Endodermal cell (in vitro differentiated cells): ENCODE measurements around the gene C11orf52. TPM values are rescaled to one million over a fixed set of nuclear protein-coding genes. Genes with fewer than 3 reads are reported as not detected.
A peak's percentile ranks its signal among the peaks of the same experiment; 100 is the strongest.

Source experiments
- DNase-seq: peaks from one replicate; pipeline ENCODE4 v3.0.0-alpha.2; 2017
- H3K27ac ChIP-seq: 2 replicates; pipeline ENCODE4 v1.5.1; 2013; ENCODE audit warnings: mild to moderate bottlenecking, low read depth, low read length, moderate library complexity
- H3K27me3 ChIP-seq: 2 replicates; pipeline ENCODE4 v1.6.1; 2013; ENCODE audit warnings: mild to moderate bottlenecking, low read length, moderate library complexity; ENCODE audit not compliant: insufficient read depth, control insufficient read depth, poor library complexity, severe bottlenecking
- H3K36me3 ChIP-seq: 2 replicates; pipeline ENCODE4 v1.7.0; 2013; ENCODE audit warnings: mild to moderate bottlenecking, low read length, moderate library complexity; ENCODE audit not compliant: control insufficient read depth, insufficient read depth
- H3K4me1 ChIP-seq: one replicate; pipeline ENCODE4 v1.7.0; 2013; ENCODE audit warnings: low read length; ENCODE audit not compliant: control insufficient read depth, insufficient read depth
- H3K4me3 ChIP-seq: 2 replicates; pipeline ENCODE4 v1.5.1; 2013; ENCODE audit warnings: mild to moderate bottlenecking, low read length, moderate library complexity
- H3K9ac ChIP-seq: 2 replicates; pipeline ENCODE4 v1.6.1; 2013; ENCODE audit warnings: mild to moderate bottlenecking, low read length, moderate library complexity; ENCODE audit not compliant: poor library complexity, severe bottlenecking; ENCODE audit errors: extremely low read depth
- H3K9me3 ChIP-seq: 2 replicates; pipeline ENCODE4 v1.6.1; 2013; ENCODE audit warnings: mild to moderate bottlenecking, low read length, moderate library complexity; ENCODE audit not compliant: control insufficient read depth
- H3K27ac Mint-ChIP-seq: 2 replicates; pipeline ENCODE4 v1.8.0; 2020; ENCODE audit warnings: mixed read lengths
- H3K27me3 Mint-ChIP-seq: 2 replicates; pipeline ENCODE4 v1.8.0; 2021; ENCODE audit warnings: mild to moderate bottlenecking, mixed read lengths; ENCODE audit not compliant: insufficient read depth
- H3K36me3 Mint-ChIP-seq: 2 replicates; pipeline ENCODE4 v1.8.0; 2020; ENCODE audit warnings: low read depth, mixed read lengths
- H3K4me1 Mint-ChIP-seq: 2 replicates; pipeline ENCODE4 v1.8.0; 2020; ENCODE audit warnings: mixed read lengths
- H3K4me3 Mint-ChIP-seq: 2 replicates; pipeline ENCODE4 v1.8.0; 2020; ENCODE audit warnings: mild to moderate bottlenecking, moderate library complexity, mixed read lengths
- H3K9me3 Mint-ChIP-seq: 2 replicates; pipeline ENCODE4 v1.8.0; 2020; ENCODE audit warnings: mild to moderate bottlenecking, mixed read lengths
- CTCF ChIP-seq: fragments of 200-600 bp; sonication (generic); conservative IDR thresholded peaks from 2 replicates; pipeline ENCODE4 v1.5.0; 2021; ENCODE audit warnings: antibody characterized with exemption, mild to moderate bottlenecking
- WGBS, 2 experiments: methylation state at CpG; one replicate each; pipeline versions ENCODE4 v1.1.5 to v1.1.7; 2013; ENCODE audit warnings: missing lambda C conversion rate in 2 of 2, mixed read lengths in 1 of 2; ENCODE audit not compliant: insufficient coverage in 1 of 2, insufficient read length in 1 of 2; 5-methylcytosine and 5-hydroxymethylcytosine counted together
- long read RNA-seq, 4 experiments: library from polyadenylated mRNA in 2 of 4; library from RNA in 1 of 4; library from capped mRNA in 1 of 4; stranded (forward) in 3 of 4; unstranded in 1 of 4; transcript quantifications; one replicate each; pipeline ENCODE4 v2.0.0, GENCODE V29; 2020 to 2021; ENCODE audit warnings: inconsistent platforms in 1 of 4
- polyA plus RNA-seq, 2 experiments: library from polyadenylated mRNA; stranded (reverse); fragments of 50-300 nt; gene quantifications; one replicate each; pipeline ENCODE4 v1.2.3, GENCODE V29; 2013
- total RNA-seq, 2 donors: library from RNA; stranded (reverse); fragmentation: NEBNext Ultra II Directional in 1 of 2; extraction: Animal tissue kit (Norgen Biotek cat#: 25700) in 1 of 2; gene quantifications; 2 replicates in 1 of 2; 3 replicates in 1 of 2; pipeline ENCODE4 v1.2.1, GENCODE V29; 2021

Gene C11orf52
- 1 to 10 TPM; 2.6 to 3.8 TPM for total RNA-seq
- 0.28 TPM for polyA plus RNA-seq (2013, experiment 1 of 2)
- polyA plus RNA-seq (2013, experiment 2 of 2), result 0.66 TPM
- long read RNA-seq, experiment 1, partial matches to known transcripts, result 1 of 3 reads
- long read RNA-seq, experiment 1, other reads (novel, unspliced or antisense), result 0 of 3 reads
- long read RNA-seq, experiment 2, partial matches to known transcripts, result 0 of 3 reads
- long read RNA-seq, experiment 2, other reads (novel, unspliced or antisense), result 0 of 3 reads
- long read RNA-seq, experiment 3, transcript C11orf52-201 (4 exons, 1,141 nt), result major isoform, 6 of 6 reads
- long read RNA-seq, experiment 3, partial matches to known transcripts, result 0 of 6 reads
- long read RNA-seq, experiment 3, other reads (novel, unspliced or antisense), result 0 of 6 reads
- long read RNA-seq, experiment 4, transcript C11orf52-201 (4 exons, 1,141 nt), result major isoform, 6 of 6 reads
- long read RNA-seq, experiment 4, partial matches to known transcripts, result 0 of 6 reads
- long read RNA-seq, experiment 4, other reads (novel, unspliced or antisense), result 0 of 6 reads

- peak; percentile 57 for TF ChIP-seq CTCF
- H3K9me3 ChIP-seq, result no peaks in the 10 kb centered on the region
- no peaks in the 10 kb centered on the region for H3K4me1 ChIP-seq
- H3K27me3 ChIP-seq, result no peaks in the 10 kb centered on the region
- peak within 1 kb of the TSS; percentile 53 for H3K4me3 Mint-ChIP-seq
- 63 to 68% methylated on average over 16 to 19 of the region's 19 CpGs for WGBS, 2 experiments
- H3K9me3 Mint-ChIP-seq, result no peaks in the 10 kb centered on the region
- H3K36me3 ChIP-seq, result no peaks in the 10 kb centered on the region
- H3K27ac Mint-ChIP-seq, result peak within 1 kb of the TSS; percentile 89
- peaks cover 4% of the 10 kb centered on the region for H3K27me3 Mint-ChIP-seq
- H3K4me3 ChIP-seq, result no peak within 1 kb of the TSS
- H3K4me1 Mint-ChIP-seq, result peaks cover 18% of the 10 kb centered on the region
- H3K27ac ChIP-seq, result no peak within 1 kb of the TSS
- H3K36me3 Mint-ChIP-seq, result no peaks in the 10 kb centered on the region
- DNase-seq, result peak; percentile 92
- H3K9ac ChIP-seq, result no peak within 1 kb of the TSS
Measured at GRCh38 chr11:111918390-111919256, at the start of gene C11orf52. C11orf52 (plus strand) TSS chr11:111918913; CDS start chr11:111918973, 60 bp downstream.

- peaks cover 28% of the 10 kb centered on the region for H3K36me3 Mint-ChIP-seq
- no peaks in the 10 kb centered on the region for H3K4me1 ChIP-seq
- H3K4me1 Mint-ChIP-seq, result peaks cover 9% of the 10 kb centered on the region
- no peaks in the 10 kb centered on the region for H3K27me3 Mint-ChIP-seq
- no peaks in the 10 kb centered on the region for H3K9me3 ChIP-seq
- peak overlapping the region; percentile 87 for H3K4me3 Mint-ChIP-seq
- no peak overlapping the region for H3K9ac ChIP-seq
- peaks cover 18% of the 10 kb centered on the region for H3K36me3 ChIP-seq
- 77% methylated on average over 1 of the region's 1 CpG; no CpG with 5 or more reads in 1 of the 2 experiments for WGBS, 2 experiments
- DNase-seq, result no peak
- H3K27ac ChIP-seq, result no peak overlapping the region
- H3K27me3 ChIP-seq, result no peaks in the 10 kb centered on the region
- no peaks in the 10 kb centered on the region for H3K9me3 Mint-ChIP-seq
- no peak overlapping the region for H3K27ac Mint-ChIP-seq
- TF ChIP-seq CTCF, result no peak
- peak overlapping the region; percentile 95 for H3K4me3 ChIP-seq
Measured at GRCh38 chr11:111870113-111870512, 48.6 kb upstream of the C11orf52 start.

GRCh38 chr11:111870522-111870885, 48.2 kb upstream of the C11orf52 start:
- Histone ChIP-seq H3K9me3 (no peaks in the 10 kb centered on the region), H3K27ac (no peak overlapping the region), H3K4me3 (peak overlapping the region; percentile 95), H3K27me3 (no peaks in the 10 kb centered on the region), H3K36me3 (peaks cover 14% of the 10 kb centered on the region), H3K4me1 (no peaks in the 10 kb centered on the region), H3K9ac (peak overlapping the region; percentile 48)
- no peaks in the 10 kb centered on the region for H3K27me3 Mint-ChIP-seq
- peak overlapping the region; percentile 92 for H3K27ac Mint-ChIP-seq
- peak overlapping the region; percentile 87 for H3K4me3 Mint-ChIP-seq
- no peak for DNase-seq
- H3K4me1 Mint-ChIP-seq, result peaks cover 9% of the 10 kb centered on the region
- no peaks in the 10 kb centered on the region for H3K9me3 Mint-ChIP-seq
- TF ChIP-seq CTCF, result no peak
- H3K36me3 Mint-ChIP-seq, result peaks cover 24% of the 10 kb centered on the region
